Neuronal stem cell (in vitro differentiated cells): ENCODE results near the gene ST7.

ENCODE experiments used
- DNase-seq: peaks from one replicate; pipeline ENCODE4 v3.0.0-alpha.2; 2013; ENCODE audit warnings: low spot score
- H2AFZ ChIP-seq: one replicate; pipeline ENCODE4 v1.6.1; 2013; ENCODE audit warnings: mild to moderate bottlenecking, low read length, inconsistent platforms
- H2AK5ac ChIP-seq: 2 replicates; pipeline ENCODE4 v1.6.1; 2013; ENCODE audit warnings: low read depth, mild to moderate bottlenecking, inconsistent platforms, low read length, moderate library complexity, mixed read lengths
- H2BK120ac ChIP-seq: 2 replicates; pipeline ENCODE4 v1.6.1; 2013; ENCODE audit warnings: low read depth, mild to moderate bottlenecking, inconsistent platforms, low read length, moderate library complexity, mixed read lengths
- H2BK12ac ChIP-seq: one replicate; pipeline ENCODE4 v1.6.1; 2013; ENCODE audit warnings: low read length, inconsistent platforms
- H2BK15ac ChIP-seq: 2 replicates; pipeline ENCODE4 v1.6.1; 2013; ENCODE audit warnings: mild to moderate bottlenecking, low read length, inconsistent platforms, mixed read lengths
- H2BK5ac ChIP-seq: one replicate; pipeline ENCODE4 v1.6.1; 2013; ENCODE audit warnings: inconsistent platforms, mild to moderate bottlenecking, low read length, moderate library complexity
- H3K14ac ChIP-seq: one replicate; pipeline ENCODE4 v1.6.1; 2013; ENCODE audit warnings: low read length, inconsistent platforms
- H3K18ac ChIP-seq: 2 replicates; pipeline ENCODE4 v1.6.1; 2013; ENCODE audit warnings: low read length, inconsistent platforms
- H3K23ac ChIP-seq: 2 replicates; pipeline ENCODE4 v1.6.1; 2013; ENCODE audit warnings: low read depth, mild to moderate bottlenecking, mixed read lengths, low read length, inconsistent platforms; ENCODE audit not compliant: poor library complexity
- H3K27ac ChIP-seq: replicated peaks from 3 replicates; pipeline ENCODE4 v1.5.1; 2013; ENCODE audit warnings: low read length, inconsistent platforms
- H3K27me3 ChIP-seq, 3 experiments: 2 replicates each; pipeline ENCODE4 v1.6.1; 2013; ENCODE audit warnings: low read length in 3 of 3, mild to moderate bottlenecking in 2 of 3, inconsistent platforms in 1 of 3, low read depth in 1 of 3, mixed read lengths in 1 of 3, moderate library complexity in 1 of 3; ENCODE audit not compliant: control insufficient read depth in 3 of 3, insufficient read depth in 3 of 3
- H3K36me3 ChIP-seq, 2 donors: replicated peaks in 1 of 2; 2 replicates each; pipeline ENCODE4 v1.6.1; 2013; ENCODE audit warnings: low read length in 2 of 2; ENCODE audit not compliant: control insufficient read depth in 2 of 2, insufficient read depth in 2 of 2
- H3K4ac ChIP-seq: 2 replicates; pipeline ENCODE4 v1.6.1; 2013; ENCODE audit warnings: inconsistent platforms, mild to moderate bottlenecking, low read length, moderate library complexity
- H3K4me1 ChIP-seq, 2 donors: 1 replicate in 1 of 2; 2 replicates in 1 of 2; pipeline ENCODE4 v1.6.1; 2013; ENCODE audit warnings: low read length in 2 of 2, low read depth in 1 of 2; ENCODE audit not compliant: control insufficient read depth in 2 of 2, insufficient read depth in 1 of 2
- H3K4me2 ChIP-seq: one replicate; pipeline ENCODE4 v1.6.1; 2013; ENCODE audit warnings: mild to moderate bottlenecking, low read length, inconsistent platforms; ENCODE audit not compliant: insufficient read depth, poor library complexity, severe bottlenecking
- H3K4me3 ChIP-seq, 2 donors: 2 replicates each; pipeline ENCODE4 v1.5.1; 2013; ENCODE audit warnings: low read length in 2 of 2, mild to moderate bottlenecking in 2 of 2, inconsistent platforms in 1 of 2, moderate library complexity in 1 of 2
- H3K79me1 ChIP-seq: one replicate; pipeline ENCODE4 v1.6.1; 2013; ENCODE audit warnings: low read depth, mild to moderate bottlenecking, inconsistent platforms, low read length, moderate library complexity
- H3K9ac ChIP-seq: one replicate; pipeline ENCODE4 v1.6.1; 2013; ENCODE audit warnings: mild to moderate bottlenecking, low read depth, low read length, inconsistent platforms; ENCODE audit not compliant: poor library complexity
- H3K9me3 ChIP-seq, 2 donors: replicated peaks in 1 of 2; 2 replicates each; pipeline versions ENCODE3 to v1.6.1; 2013; ENCODE audit warnings: low read length in 2 of 2, mild to moderate bottlenecking in 2 of 2, inconsistent platforms in 1 of 2, low read depth in 1 of 2, mixed read lengths in 1 of 2, moderate library complexity in 1 of 2; ENCODE audit not compliant: control insufficient read depth in 2 of 2, insufficient read depth in 1 of 2
- H4K8ac ChIP-seq: one replicate; pipeline ENCODE4 v1.6.1; 2013; ENCODE audit warnings: low read depth, mild to moderate bottlenecking, inconsistent platforms, low read length, moderate library complexity
- H4K91ac ChIP-seq: one replicate; pipeline ENCODE4 v1.6.1; 2013; ENCODE audit warnings: low read length, low read depth, mild to moderate bottlenecking, inconsistent platforms; ENCODE audit not compliant: poor library complexity
- WGBS, 2 donors: extraction: QIAGEN DNeasy Blood & Tissue Kit; methylation state at CpG; one replicate each; pipeline ENCODE4 v1.1.7; 2013; ENCODE audit warnings: missing lambda C conversion rate in 2 of 2, mixed read lengths in 1 of 2; ENCODE audit not compliant: insufficient read length in 2 of 2, insufficient replicate concordance in 1 of 2; ENCODE audit errors: extremely low coverage in 2 of 2; 5-methylcytosine and 5-hydroxymethylcytosine counted together

ST7 gene

GRCh38 chr7:117269417-117269816, 316.1 kb downstream of the ST7 start:
- H3K27me3 ChIP-seq, result peaks cover 0 to 3% (median 0%) of the 10 kb centered on the region in 3 experiments
- H2BK12ac ChIP-seq, result no peak overlapping the region
- no peak overlapping the region for H4K91ac ChIP-seq
- no peaks in the 10 kb centered on the region for H3K4me1 ChIP-seq
- no peaks in the 10 kb centered on the region for H3K79me1 ChIP-seq
- H2BK5ac ChIP-seq, result no peak overlapping the region
- H3K4me2 ChIP-seq, result no peak overlapping the region
- H4K8ac ChIP-seq, result no peak overlapping the region
- DNase-seq, result no peak
- no peak overlapping the region for H2BK120ac ChIP-seq
- no peak overlapping the region for H2AK5ac ChIP-seq
- H3K36me3 ChIP-seq, result no peaks in the 10 kb centered on the region
- no peak overlapping the region for H3K27ac ChIP-seq
- H3K23ac ChIP-seq, result no peak overlapping the region
- H2AFZ ChIP-seq, result no peak overlapping the region
- H3K18ac ChIP-seq, result no peak overlapping the region
- H2BK15ac ChIP-seq, result no peak overlapping the region
- WGBS, 2 donors, result no CpG with 5 or more reads among the region's 5 CpGs
- no peak overlapping the region for H3K14ac ChIP-seq
- H3K4me3 ChIP-seq, result no peak overlapping the region
- H3K9me3 ChIP-seq, result no peaks in the 10 kb centered on the region
- H3K9ac ChIP-seq, result no peak overlapping the region
- no peak overlapping the region for H3K4ac ChIP-seq

- H3K4me2 ChIP-seq, result no peak overlapping the region
- H2BK5ac ChIP-seq, result no peak overlapping the region
- H3K14ac ChIP-seq, result no peak overlapping the region
- no peak overlapping the region for H3K18ac ChIP-seq
- DNase-seq, result no peak
- H2BK120ac ChIP-seq, result no peak overlapping the region
- no peak overlapping the region for H4K91ac ChIP-seq
- no peak overlapping the region for H2BK12ac ChIP-seq
- no peaks in the 10 kb centered on the region for H3K9me3 ChIP-seq
- peaks cover 0 to 4% (median 0%) of the 10 kb centered on the region in 3 experiments for H3K27me3 ChIP-seq
- H3K4ac ChIP-seq, result no peak overlapping the region
- H4K8ac ChIP-seq, result no peak overlapping the region
- H3K9ac ChIP-seq, result no peak overlapping the region
- H2BK15ac ChIP-seq, result no peak overlapping the region
- no peaks in the 10 kb centered on the region for H3K36me3 ChIP-seq
- H3K79me1 ChIP-seq, result no peaks in the 10 kb centered on the region
- no peak overlapping the region for H3K23ac ChIP-seq
- WGBS, 2 donors, result no CpG with 5 or more reads among the region's 3 CpGs
- no peak overlapping the region for H3K27ac ChIP-seq
- H2AK5ac ChIP-seq, result no peak overlapping the region
- no peak overlapping the region for H2AFZ ChIP-seq
- H3K4me1 ChIP-seq, result no peaks in the 10 kb centered on the region
- no peak overlapping the region for H3K4me3 ChIP-seq
Measured at GRCh38 chr7:117269886-117270285, 316.6 kb downstream of the ST7 start.

- H3K14ac ChIP-seq, result no peak overlapping the region
- no CpG with 5 or more reads among the region's 9 CpGs for WGBS, 2 donors
- no peaks in the 10 kb centered on the region for H3K9me3 ChIP-seq
Measured at GRCh38 chr7:117270371-117270770, 317.1 kb downstream of the ST7 start.

GRCh38 chr7:117271566-117271965, 318.3 kb downstream of the ST7 start:
- Histone ChIP-seq H2BK15ac (no peak overlapping the region), H3K79me1 (no peaks in the 10 kb centered on the region), H3K27ac (no peak overlapping the region), H3K9me3 (no peaks in the 10 kb centered on the region), H2BK120ac (no peak overlapping the region), H3K27me3 (peaks cover 0 to 15% (median 0%) of the 10 kb centered on the region in 3 experiments), H3K4me3 (no peak overlapping the region), H3K9ac (no peak overlapping the region), H2AFZ (no peak overlapping the region), H3K18ac (no peak overlapping the region), H2BK5ac (no peak overlapping the region), H3K36me3 (no peaks in the 10 kb centered on the region), H3K4ac (no peak overlapping the region), H2BK12ac (no peak overlapping the region), H3K23ac (no peak overlapping the region), H3K14ac (no peak overlapping the region), H3K4me2 (no peak overlapping the region), H4K8ac (no peak overlapping the region), H2AK5ac (no peak overlapping the region), H4K91ac (no peak overlapping the region), H3K4me1 (no peaks in the 10 kb centered on the region)
- no peak for DNase-seq
- no CpG with 5 or more reads among the region's 3 CpGs for WGBS, 2 donors

More at GRCh38 chr7:117270371-117270770, 317.1 kb downstream of the ST7 start:
- H2BK15ac ChIP-seq, result no peak overlapping the region
- H3K4me3 ChIP-seq, result no peak overlapping the region
- H3K18ac ChIP-seq, result no peak overlapping the region
- no peak overlapping the region for H2BK5ac ChIP-seq
- no peak overlapping the region for H3K4ac ChIP-seq
- H2BK120ac ChIP-seq, result no peak overlapping the region
- H3K4me1 ChIP-seq, result no peaks in the 10 kb centered on the region
- H3K27ac ChIP-seq, result no peak overlapping the region
- H3K9ac ChIP-seq, result no peak overlapping the region
- H2AK5ac ChIP-seq, result no peak overlapping the region
- no peak for DNase-seq
- H3K36me3 ChIP-seq, result no peaks in the 10 kb centered on the region
- no peak overlapping the region for H3K23ac ChIP-seq
- no peak overlapping the region for H4K8ac ChIP-seq
- H3K4me2 ChIP-seq, result no peak overlapping the region
- H4K91ac ChIP-seq, result no peak overlapping the region
- H3K27me3 ChIP-seq, result peaks cover 0 to 6% (median 0%) of the 10 kb centered on the region in 3 experiments
- H2BK12ac ChIP-seq, result no peak overlapping the region
- H3K79me1 ChIP-seq, result no peaks in the 10 kb centered on the region
- H2AFZ ChIP-seq, result no peak overlapping the region
